GM10248 (cell line): ENCODE results near the gene ITGA2B.
A peak's percentile ranks its signal among the peaks of the same experiment; 100 is the strongest.

Experiments
- CTCF ChIA-PET: fragments of 300-600 bp; sonication (Branson Sonifier 250); formaldehyde crosslinking; extraction: SDS; loops from one replicate; lab custom pipeline; 2021; ENCODE audit warnings: antibody characterized with exemption; lab: Yijun Ruan, JAX
- POLR2A ChIA-PET: fragments of 350-650 bp; sonication (Branson Sonifier 250); formaldehyde crosslinking; extraction: SDS; loops from one replicate; lab custom pipeline; 2020; ENCODE audit warnings: antibody characterized with exemption; lab: Yijun Ruan, JAX
- DNase-seq: peaks from one replicate; pipeline ENCODE4 v3.0.0; 2012; ENCODE audit errors: extremely low spot score
- CTCF ChIP-seq: IDR thresholded peaks from 2 replicates; pipeline ENCODE4 v1.5.1; 2012; ENCODE audit warnings: mild to moderate bottlenecking, low read depth; ENCODE audit errors: extremely low read depth, missing control alignments, control extremely low read depth

The ITGA2B gene

GRCh38 chr17:44417553-44417952 lies 28.1 kb upstream of the ITGA2B start:
- CTCF ChIA-PET, result interaction anchor here (0.6 to 1.9 kb wide), 3 partner anchors 31 to 116 kb away, joined by 3 to 8 read pairs (median 3); no protein-coding TSS in a partner anchor
- DNase-seq, result peak; percentile 55
- POLR2A ChIA-PET, result no interaction called here
- no peak for TF ChIP-seq CTCF

- DNase-seq, result no peak
- ChIA-PET POLR2A (no interaction called here), CTCF (interaction anchor here (0.6 to 1.9 kb wide), 5 partner anchors 9 to 117 kb away, joined by 3 to 8 read pairs (median 3); no protein-coding TSS in a partner anchor)
- TF ChIP-seq CTCF, result no peak
Observed at GRCh38 chr17:44416558-44417289, 27.3 kb upstream of the ITGA2B start.

GRCh38 chr17:44414394-44415155 lies 25.1 kb upstream of the ITGA2B start:
- CTCF ChIA-PET, result interaction anchor here (1.0 to 2.3 kb wide), 4 partner anchors 11 to 51 kb away, joined by 3 to 6 read pairs (median 5); partner anchors contain the start of gene FAM171A2
- no peak for TF ChIP-seq CTCF
- no peak for DNase-seq
- POLR2A ChIA-PET, result no interaction called here

GRCh38 chr17:44409309-44410028 lies 20.0 kb upstream of the ITGA2B start:
- TF ChIP-seq CTCF, result no peak
- no peak for DNase-seq
- ChIA-PET POLR2A (no interaction called here), CTCF (interaction anchor here (0.9 to 1.6 kb wide), 6 partner anchors 10 to 69 kb away, joined by 3 to 5 read pairs (median 4); no protein-coding TSS in a partner anchor)

GRCh38 chr17:44408786-44409185 lies 19.3 kb upstream of the ITGA2B start:
- ChIA-PET CTCF (interaction anchor here (0.9 to 1.2 kb wide), 3 partner anchors 12 to 17 kb away, joined by 3 to 5 read pairs (median 4); no protein-coding TSS in a partner anchor), POLR2A (no interaction called here)
- no peak for TF ChIP-seq CTCF
- peak; percentile 53 for DNase-seq
